Measurements from ENCODE around the gene MPRIP.
"Not testable (repeated sequence)": the region's sequence is repeated elsewhere in the genome, so short reads cannot be mapped to it uniquely, and the experiment has no call there.

The MPRIP gene

GRCh38 chr17:17182598-17183136 lies 140.4 kb downstream of the MPRIP start:
- Histone ChIP-seq H3K4me1 (ENCODE audit: control insufficient read depth, insufficient read depth, low read length) (no peaks in the 10 kb centered on the region), H3K4me3 (ENCODE audit: low read depth, low read length) (no peak overlapping the region), H3K9me3 (ENCODE audit: control insufficient read depth, insufficient read depth, low read length) (no peaks in the 10 kb centered on the region), H3K27me3 (ENCODE audit: control insufficient read depth, insufficient read depth, low read length) (no peaks in the 10 kb centered on the region), H3K9ac (ENCODE audit: low read depth, low read length) (no peak overlapping the region), H3K27ac (ENCODE audit: low read depth, low read length) (no peak overlapping the region), H3K36me3 (ENCODE audit: control insufficient read depth, insufficient read depth, low read length) (peaks cover 54% of the 10 kb centered on the region)

GRCh38 chr17:17183744-17184143 lies 141.5 kb downstream of the MPRIP start:
- Histone ChIP-seq H3K9me3 (ENCODE audit: control insufficient read depth, insufficient read depth, low read length) (no peaks in the 10 kb centered on the region), H3K4me3 (ENCODE audit: low read depth, low read length) (no peak overlapping the region), H3K27ac (ENCODE audit: low read depth, low read length) (no peak overlapping the region), H3K36me3 (ENCODE audit: control insufficient read depth, insufficient read depth, low read length) (peaks cover 48% of the 10 kb centered on the region), H3K4me1 (ENCODE audit: control insufficient read depth, insufficient read depth, low read length) (no peaks in the 10 kb centered on the region), H3K27me3 (ENCODE audit: control insufficient read depth, insufficient read depth, low read length) (no peaks in the 10 kb centered on the region), H3K9ac (ENCODE audit: low read depth, low read length) (no peak overlapping the region)

GRCh38 chr17:17184985-17185757 lies 142.9 kb downstream of the MPRIP start:
- H3K9ac ChIP-seq (ENCODE audit: low read depth, low read length) = not testable (repeated sequence)
- H3K36me3 ChIP-seq (ENCODE audit: control insufficient read depth, insufficient read depth, low read length) = peaks cover 43% of the 10 kb centered on the region

GRCh38 chr17:17186051-17186450 lies 143.8 kb downstream of the MPRIP start:
- no peak overlapping the region for H3K4me3 ChIP-seq (ENCODE audit: low read depth, low read length)

More at GRCh38 chr17:17184985-17185757, 142.9 kb downstream of the MPRIP start:
- not testable (repeated sequence) for H3K27me3 ChIP-seq (ENCODE audit: control insufficient read depth, insufficient read depth, low read length); H3K4me1 ChIP-seq (ENCODE audit: control insufficient read depth, insufficient read depth, low read length); H3K4me3 ChIP-seq (ENCODE audit: low read depth, low read length); H3K27ac ChIP-seq (ENCODE audit: low read depth, low read length); H3K9me3 ChIP-seq (ENCODE audit: control insufficient read depth, insufficient read depth, low read length)

GRCh38 chr17:17186551-17187505 lies 144.6 kb downstream of the MPRIP start:
- Histone ChIP-seq H3K27me3 (ENCODE audit: control insufficient read depth, insufficient read depth, low read length) (no peaks in the 10 kb centered on the region), H3K4me3 (ENCODE audit: low read depth, low read length) (no peak overlapping the region), H3K27ac (ENCODE audit: low read depth, low read length) (no peak overlapping the region), H3K9me3 (ENCODE audit: control insufficient read depth, insufficient read depth, low read length) (no peaks in the 10 kb centered on the region), H3K4me1 (ENCODE audit: control insufficient read depth, insufficient read depth, low read length) (peaks cover 2% of the 10 kb centered on the region), H3K36me3 (ENCODE audit: control insufficient read depth, insufficient read depth, low read length) (peaks cover 28% of the 10 kb centered on the region), H3K9ac (ENCODE audit: low read depth, low read length) (no peak overlapping the region)

More at GRCh38 chr17:17186051-17186450, 143.8 kb downstream of the MPRIP start:
- peaks cover 34% of the 10 kb centered on the region for H3K36me3 ChIP-seq (ENCODE audit: control insufficient read depth, insufficient read depth, low read length)
- no peaks in the 10 kb centered on the region for H3K4me1 ChIP-seq (ENCODE audit: control insufficient read depth, insufficient read depth, low read length)
- no peak overlapping the region for H3K27ac ChIP-seq (ENCODE audit: low read depth, low read length)
- H3K9ac ChIP-seq (ENCODE audit: low read depth, low read length) = no peak overlapping the region
- no peaks in the 10 kb centered on the region for H3K27me3 ChIP-seq (ENCODE audit: control insufficient read depth, insufficient read depth, low read length)
- H3K9me3 ChIP-seq (ENCODE audit: control insufficient read depth, insufficient read depth, low read length) = no peaks in the 10 kb centered on the region

GRCh38 chr17:17188586-17188985 lies 146.3 kb downstream of the MPRIP start:
- no peaks in the 10 kb centered on the region for H3K9me3 ChIP-seq (ENCODE audit: control insufficient read depth, insufficient read depth, low read length)
- no peak overlapping the region for H3K9ac ChIP-seq (ENCODE audit: low read depth, low read length)
- no peak overlapping the region for H3K27ac ChIP-seq (ENCODE audit: low read depth, low read length)
- H3K27me3 ChIP-seq (ENCODE audit: control insufficient read depth, insufficient read depth, low read length) = no peaks in the 10 kb centered on the region
- H3K4me1 ChIP-seq (ENCODE audit: control insufficient read depth, insufficient read depth, low read length) = peaks cover 5% of the 10 kb centered on the region
- H3K4me3 ChIP-seq (ENCODE audit: low read depth, low read length) = no peak overlapping the region
- H3K36me3 ChIP-seq (ENCODE audit: control insufficient read depth, insufficient read depth, low read length) = peaks cover 15% of the 10 kb centered on the region

GRCh38 chr17:17189559-17189958 lies 147.3 kb downstream of the MPRIP start:
- Histone ChIP-seq H3K4me3 (ENCODE audit: low read depth, low read length) (no peak overlapping the region), H3K27me3 (ENCODE audit: control insufficient read depth, insufficient read depth, low read length) (no peaks in the 10 kb centered on the region), H3K4me1 (ENCODE audit: control insufficient read depth, insufficient read depth, low read length) (peaks cover 5% of the 10 kb centered on the region), H3K36me3 (ENCODE audit: control insufficient read depth, insufficient read depth, low read length) (peaks cover 6% of the 10 kb centered on the region; the same call in 1 of the 2 replicates), H3K27ac (ENCODE audit: low read depth, low read length) (peak overlapping the region; percentile 4), H3K9ac (ENCODE audit: low read depth, low read length) (no peak overlapping the region), H3K9me3 (ENCODE audit: control insufficient read depth, insufficient read depth, low read length) (no peaks in the 10 kb centered on the region)

GRCh38 chr17:17190188-17190587 lies 147.9 kb downstream of the MPRIP start:
- Histone ChIP-seq H3K36me3 (ENCODE audit: control insufficient read depth, insufficient read depth, low read length) (peaks cover 6% of the 10 kb centered on the region; the same call in 1 of the 2 replicates), H3K27ac (ENCODE audit: low read depth, low read length) (no peak overlapping the region), H3K4me3 (ENCODE audit: low read depth, low read length) (no peak overlapping the region), H3K27me3 (ENCODE audit: control insufficient read depth, insufficient read depth, low read length) (no peaks in the 10 kb centered on the region), H3K9ac (ENCODE audit: low read depth, low read length) (no peak overlapping the region), H3K9me3 (ENCODE audit: control insufficient read depth, insufficient read depth, low read length) (no peaks in the 10 kb centered on the region), H3K4me1 (ENCODE audit: control insufficient read depth, insufficient read depth, low read length) (peaks cover 5% of the 10 kb centered on the region)

- peaks cover 6% of the 10 kb centered on the region; the same call in 1 of the 2 replicates for H3K36me3 ChIP-seq (ENCODE audit: control insufficient read depth, insufficient read depth, low read length)
- H3K27me3 ChIP-seq (ENCODE audit: control insufficient read depth, insufficient read depth, low read length) = no peaks in the 10 kb centered on the region
- peak overlapping the region; percentile 16 for H3K27ac ChIP-seq (ENCODE audit: low read depth, low read length)
- no peak overlapping the region for H3K9ac ChIP-seq (ENCODE audit: low read depth, low read length)
- no peak overlapping the region for H3K4me3 ChIP-seq (ENCODE audit: low read depth, low read length)
- peaks cover 5% of the 10 kb centered on the region for H3K4me1 ChIP-seq (ENCODE audit: control insufficient read depth, insufficient read depth, low read length)
- no peaks in the 10 kb centered on the region for H3K9me3 ChIP-seq (ENCODE audit: control insufficient read depth, insufficient read depth, low read length)
These were observed 149.1 kb downstream of the MPRIP start for GRCh38 chr17:17191346-17191792.

- Histone ChIP-seq H3K27me3 (ENCODE audit: control insufficient read depth, insufficient read depth, low read length) (no peaks in the 10 kb centered on the region), H3K36me3 (ENCODE audit: control insufficient read depth, insufficient read depth, low read length) (peaks cover 6% of the 10 kb centered on the region; the same call in 1 of the 2 replicates), H3K4me1 (ENCODE audit: control insufficient read depth, insufficient read depth, low read length) (peaks cover 5% of the 10 kb centered on the region), H3K9ac (ENCODE audit: low read depth, low read length) (no peak overlapping the region), H3K9me3 (ENCODE audit: control insufficient read depth, insufficient read depth, low read length) (no peaks in the 10 kb centered on the region), H3K4me3 (ENCODE audit: low read depth, low read length) (no peak overlapping the region), H3K27ac (ENCODE audit: low read depth, low read length) (no peak overlapping the region)
These were observed 149.7 kb downstream of the MPRIP start for GRCh38 chr17:17191961-17192381.
